Ishikawa (cell line): Measurements from ENCODE around the gene SPAG6.

ENCODE experiments used
- CEBPB ChIP-seq: IDR thresholded peaks from 2 replicates; pipeline ENCODE4 v1.6.1; 2012
- CREB1 ChIP-seq: IDR thresholded peaks from 2 replicates; pipeline ENCODE4 v1.6.1; 2012; ENCODE audit warnings: low read depth
- EP300 ChIP-seq: IDR thresholded peaks from 2 replicates; pipeline ENCODE4 v1.6.1; 2012; ENCODE audit warnings: borderline replicate concordance
- FOXM1 ChIP-seq: IDR thresholded peaks from 2 replicates; pipeline ENCODE4 v1.6.1; 2012; ENCODE audit warnings: low read depth, borderline replicate concordance
- MAX ChIP-seq: IDR thresholded peaks from 2 replicates; pipeline ENCODE4 v1.6.1; 2012
- NFIC ChIP-seq: IDR thresholded peaks from 2 replicates; pipeline ENCODE4 v1.6.1; 2012
- RAD21 ChIP-seq: IDR thresholded peaks from 2 replicates; pipeline ENCODE4 v1.6.1; 2012; ENCODE audit warnings: low read depth
- TAF1 ChIP-seq: IDR thresholded peaks from 2 replicates; pipeline ENCODE4 v1.6.1; 2012; ENCODE audit warnings: low read depth, mild to moderate bottlenecking
- TCF12 ChIP-seq: IDR thresholded peaks from 2 replicates; pipeline ENCODE4 v1.6.1; 2012; ENCODE audit warnings: low read depth
- TEAD4 ChIP-seq: IDR thresholded peaks from 2 replicates; pipeline ENCODE4 v1.6.1; 2012
- YY1 ChIP-seq: IDR thresholded peaks from 2 replicates; pipeline ENCODE4 v1.6.1; 2012; ENCODE audit warnings: low read depth
- ZBTB7A ChIP-seq: IDR thresholded peaks from 2 replicates; pipeline ENCODE4 v1.6.1; 2012; ENCODE audit warnings: low read depth
- TF ChIP-seq, protein P1 (sequence below): IDR thresholded peaks from 2 replicates; pipeline ENCODE4 v1.6.1; 2012; ENCODE audit warnings: low read depth, mild to moderate bottlenecking
- TF ChIP-seq, protein P2 (sequence below): IDR thresholded peaks from 2 replicates; pipeline ENCODE4 v1.6.1; 2012

- TF ChIP-seq YY1 (no peak), MAX (no peak), CREB1 (no peak), CEBPB (no peak), NFIC (no peak), ZBTB7A (no peak), EP300 (no peak), TAF1 (no peak), RAD21 (no peak), FOXM1 (no peak), TCF12 (no peak), TEAD4 (no peak)
- TF ChIP-seq, protein P1, sequence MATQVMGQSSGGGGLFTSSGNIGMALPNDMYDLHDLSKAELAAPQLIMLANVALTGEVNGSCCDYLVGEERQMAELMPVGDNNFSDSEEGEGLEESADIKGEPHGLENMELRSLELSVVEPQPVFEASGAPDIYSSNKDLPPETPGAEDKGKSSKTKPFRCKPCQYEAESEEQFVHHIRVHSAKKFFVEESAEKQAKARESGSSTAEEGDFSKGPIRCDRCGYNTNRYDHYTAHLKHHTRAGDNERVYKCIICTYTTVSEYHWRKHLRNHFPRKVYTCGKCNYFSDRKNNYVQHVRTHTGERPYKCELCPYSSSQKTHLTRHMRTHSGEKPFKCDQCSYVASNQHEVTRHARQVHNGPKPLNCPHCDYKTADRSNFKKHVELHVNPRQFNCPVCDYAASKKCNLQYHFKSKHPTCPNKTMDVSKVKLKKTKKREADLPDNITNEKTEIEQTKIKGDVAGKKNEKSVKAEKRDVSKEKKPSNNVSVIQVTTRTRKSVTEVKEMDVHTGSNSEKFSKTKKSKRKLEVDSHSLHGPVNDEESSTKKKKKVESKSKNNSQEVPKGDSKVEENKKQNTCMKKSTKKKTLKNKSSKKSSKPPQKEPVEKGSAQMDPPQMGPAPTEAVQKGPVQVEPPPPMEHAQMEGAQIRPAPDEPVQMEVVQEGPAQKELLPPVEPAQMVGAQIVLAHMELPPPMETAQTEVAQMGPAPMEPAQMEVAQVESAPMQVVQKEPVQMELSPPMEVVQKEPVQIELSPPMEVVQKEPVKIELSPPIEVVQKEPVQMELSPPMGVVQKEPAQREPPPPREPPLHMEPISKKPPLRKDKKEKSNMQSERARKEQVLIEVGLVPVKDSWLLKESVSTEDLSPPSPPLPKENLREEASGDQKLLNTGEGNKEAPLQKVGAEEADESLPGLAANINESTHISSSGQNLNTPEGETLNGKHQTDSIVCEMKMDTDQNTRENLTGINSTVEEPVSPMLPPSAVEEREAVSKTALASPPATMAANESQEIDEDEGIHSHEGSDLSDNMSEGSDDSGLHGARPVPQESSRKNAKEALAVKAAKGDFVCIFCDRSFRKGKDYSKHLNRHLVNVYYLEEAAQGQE, result no peak
- TF ChIP-seq, protein P2, sequence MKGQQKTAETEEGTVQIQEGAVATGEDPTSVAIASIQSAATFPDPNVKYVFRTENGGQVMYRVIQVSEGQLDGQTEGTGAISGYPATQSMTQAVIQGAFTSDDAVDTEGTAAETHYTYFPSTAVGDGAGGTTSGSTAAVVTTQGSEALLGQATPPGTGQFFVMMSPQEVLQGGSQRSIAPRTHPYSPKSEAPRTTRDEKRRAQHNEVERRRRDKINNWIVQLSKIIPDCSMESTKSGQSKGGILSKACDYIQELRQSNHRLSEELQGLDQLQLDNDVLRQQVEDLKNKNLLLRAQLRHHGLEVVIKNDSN, result no peak
These were observed 20.9 kb upstream of the SPAG6 start for GRCh38 chr10:22324413-22324812.
